ENCODE results near the gene LDLRAD4. TPM values are rescaled to one million over a fixed set of nuclear protein-coding genes. Genes with fewer than 3 reads are reported as not detected.

LDLRAD4 gene
- total RNA-seq, 1 donor = under 0.01 TPM

DNA sequence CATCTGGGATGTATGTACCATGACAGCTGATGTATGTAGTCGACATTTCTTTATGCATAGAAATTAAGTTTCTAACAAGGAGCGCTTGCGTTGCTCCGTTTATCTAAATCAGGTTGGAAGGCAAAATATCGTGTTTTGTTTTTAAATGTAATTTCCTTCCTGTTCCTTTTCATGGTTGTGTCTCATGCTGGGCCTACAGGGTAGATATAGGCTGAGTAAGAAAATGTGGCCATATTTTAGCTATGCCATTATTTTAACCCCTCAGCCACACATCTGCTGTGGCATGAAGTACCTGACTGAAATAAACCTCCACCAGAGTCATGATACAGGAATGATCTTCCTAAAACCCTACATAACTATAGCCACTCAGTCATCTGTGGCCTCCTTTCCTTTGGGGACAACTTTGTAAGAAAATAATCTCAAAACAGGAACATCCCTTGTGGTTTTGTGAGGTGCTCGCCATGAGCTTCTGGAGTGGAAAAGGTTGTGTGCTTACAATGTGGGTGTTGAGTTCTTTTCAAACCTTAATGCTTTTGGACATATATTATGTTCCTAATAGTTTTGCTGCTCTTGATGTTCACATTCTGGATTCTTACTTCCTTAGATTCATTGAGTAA lies 293.5 kb downstream of the LDLRAD4 start:
- Histone ChIP-seq H3K4me1 (ENCODE audit: insufficient read depth, low read length) (no peaks in the 10 kb centered on the region), H3K9me3 (ENCODE audit: low read depth, low read length) (no peaks in the 10 kb centered on the region), H2AFZ (ENCODE audit: low read length) (no peak overlapping the region), H3K79me2 (ENCODE audit: insufficient read depth, low read length) (no peaks in the 10 kb centered on the region), H3K4me3 (ENCODE audit: insufficient read depth, low read length) (no peak overlapping the region), H3K36me3 (ENCODE audit: insufficient read depth, low read length) (no peaks in the 10 kb centered on the region), H3K27ac (ENCODE audit: low read depth, low read length) (no peak overlapping the region), H3K27me3 (ENCODE audit: insufficient read depth, low read length) (no peaks in the 10 kb centered on the region), H4K20me1 (ENCODE audit: insufficient read depth, low read length) (no peaks in the 10 kb centered on the region), H3K4me2 (ENCODE audit: insufficient read depth, low read length) (no peak overlapping the region)
- DNase-seq (ENCODE audit: insufficient read length, low spot score, missing footprints) = no peak
- no peak for TF ChIP-seq CTCF (IDR thresholded peaks at IDR 0.05; ENCODE audit: extremely low read depth, low read depth, low read length)

- Histone ChIP-seq H3K79me2 (ENCODE audit: insufficient read depth, low read length) (no peaks in the 10 kb centered on the region), H3K36me3 (ENCODE audit: insufficient read depth, low read length) (no peaks in the 10 kb centered on the region), H3K4me2 (ENCODE audit: insufficient read depth, low read length) (no peak overlapping the region), H3K4me3 (ENCODE audit: insufficient read depth, low read length) (no peak overlapping the region), H2AFZ (ENCODE audit: low read length) (no peak overlapping the region), H3K27me3 (ENCODE audit: insufficient read depth, low read length) (no peaks in the 10 kb centered on the region), H3K9me3 (ENCODE audit: low read depth, low read length) (no peaks in the 10 kb centered on the region), H4K20me1 (ENCODE audit: insufficient read depth, low read length) (no peaks in the 10 kb centered on the region), H3K27ac (ENCODE audit: low read depth, low read length) (no peak overlapping the region), H3K4me1 (ENCODE audit: insufficient read depth, low read length) (no peaks in the 10 kb centered on the region)
- DNase-seq (ENCODE audit: insufficient read length, low spot score, missing footprints) = no peak
- TF ChIP-seq CTCF (IDR thresholded peaks at IDR 0.05; ENCODE audit: extremely low read depth, low read depth, low read length) = no peak
Measured at GRCh38 chr18:13513021-13513420, 294.5 kb downstream of the LDLRAD4 start.

- no peak overlapping the region for H3K4me2 ChIP-seq (ENCODE audit: insufficient read depth, low read length)
Measured at GRCh38 chr18:13513481-13513880, 294.9 kb downstream of the LDLRAD4 start.

GRCh38 chr18:13514558-13514957 lies 296.0 kb downstream of the LDLRAD4 start:
- Histone ChIP-seq H3K27me3 (ENCODE audit: insufficient read depth, low read length) (no peaks in the 10 kb centered on the region), H3K4me1 (ENCODE audit: insufficient read depth, low read length) (no peaks in the 10 kb centered on the region), H3K4me3 (ENCODE audit: insufficient read depth, low read length) (no peak overlapping the region), H4K20me1 (ENCODE audit: insufficient read depth, low read length) (no peaks in the 10 kb centered on the region), H3K79me2 (ENCODE audit: insufficient read depth, low read length) (no peaks in the 10 kb centered on the region), H3K9me3 (ENCODE audit: low read depth, low read length) (no peaks in the 10 kb centered on the region), H2AFZ (ENCODE audit: low read length) (no peak overlapping the region), H3K36me3 (ENCODE audit: insufficient read depth, low read length) (no peaks in the 10 kb centered on the region), H3K4me2 (ENCODE audit: insufficient read depth, low read length) (no peak overlapping the region), H3K27ac (ENCODE audit: low read depth, low read length) (no peak overlapping the region)
- DNase-seq (ENCODE audit: insufficient read length, low spot score, missing footprints) = no peak
- TF ChIP-seq CTCF (IDR thresholded peaks at IDR 0.05; ENCODE audit: extremely low read depth, low read depth, low read length) = no peak

More at GRCh38 chr18:13513481-13513880, 294.9 kb downstream of the LDLRAD4 start:
- no peak for DNase-seq (ENCODE audit: insufficient read length, low spot score, missing footprints)
- TF ChIP-seq CTCF (IDR thresholded peaks at IDR 0.05; ENCODE audit: extremely low read depth, low read depth, low read length) = no peak
- no peaks in the 10 kb centered on the region for H3K36me3 ChIP-seq (ENCODE audit: insufficient read depth, low read length)
- H3K4me1 ChIP-seq (ENCODE audit: insufficient read depth, low read length) = no peaks in the 10 kb centered on the region
- H4K20me1 ChIP-seq (ENCODE audit: insufficient read depth, low read length) = no peaks in the 10 kb centered on the region
- no peak overlapping the region for H2AFZ ChIP-seq (ENCODE audit: low read length)
- no peaks in the 10 kb centered on the region for H3K9me3 ChIP-seq (ENCODE audit: low read depth, low read length)
- no peaks in the 10 kb centered on the region for H3K79me2 ChIP-seq (ENCODE audit: insufficient read depth, low read length)
- H3K27me3 ChIP-seq (ENCODE audit: insufficient read depth, low read length) = no peaks in the 10 kb centered on the region
- H3K4me3 ChIP-seq (ENCODE audit: insufficient read depth, low read length) = no peak overlapping the region
- H3K27ac ChIP-seq (ENCODE audit: low read depth, low read length) = no peak overlapping the region
